Prostate gland (tissue), 2 donors: ENCODE measurements around the gene MLLT11. TPM values are rescaled to one million over a fixed set of nuclear protein-coding genes. Genes with fewer than 3 reads are reported as not detected.
A peak's percentile ranks its signal among the peaks of the same experiment; 100 is the strongest.

Experiments
- DNase-seq: peaks from one replicate; pipeline ENCODE4 v3.0.0-alpha.2; 2019; ENCODE audit warnings: low spot score
- H3K27ac ChIP-seq, 2 donors: fragments of 200-600 bp; sonication (generic); 2 replicates each; pipeline ENCODE4 v1.5.1; 2017 to 2019
- H3K27me3 ChIP-seq: fragments of 200-600 bp; sonication (generic); replicated peaks from 2 replicates; pipeline ENCODE4 v1.5.1; 2019; ENCODE audit not compliant: insufficient read depth
- H3K36me3 ChIP-seq, 2 donors: fragments of 200-600 bp; sonication (generic); 1 replicate in 1 of 2; 2 replicates in 1 of 2; pipeline versions ENCODE4 v1.5.1 to v1.8.1; 2017 to 2019
- H3K4me1 ChIP-seq: fragments of 200-600 bp; sonication (generic); replicated peaks from 2 replicates; pipeline ENCODE4 v1.5.1; 2019
- H3K4me3 ChIP-seq, 2 donors: fragments of 200-600 bp; sonication (generic); 2 replicates each; pipeline ENCODE4 v1.5.1; 2017 to 2019
- H3K9me3 ChIP-seq: fragments of 200-600 bp; sonication (generic); 2 replicates; pipeline ENCODE4 v1.5.1; 2017
- POLR2A ChIP-seq: fragments of 450-650 bp; IDR thresholded peaks from one replicate; pipeline ENCODE4 v1.6.1; 2016; ENCODE audit warnings: antibody characterized with exemption, mild to moderate bottlenecking
- POLR2AphosphoS5 ChIP-seq: sonication (generic); formaldehyde crosslinking; IDR thresholded peaks from one replicate; pipeline ENCODE4 v1.6.1; 2017; ENCODE audit warnings: antibody characterized with exemption
- WGBS: methylation state at CpG from one replicate; pipeline ENCODE4 v1.1.5; 2018; 5-methylcytosine and 5-hydroxymethylcytosine counted together
- intact Hi-C: fragments of 100-400 bp; cut with DNase I; formaldehyde crosslinking; loops from one replicate; pipeline ENCODE4 v1.14.2; 2022
- total RNA-seq, 2 donors: library from RNA; depleted of rRNA; stranded (reverse); fragments of >200 nt; gene quantifications; one replicate each; pipeline ENCODE4 v1.1.0, GENCODE V29; 2016
- TF ChIP-seq, protein P1 (sequence below), 4 experiments: fragments of 200-600 bp in 2 of 4; fragments of 450-650 bp in 2 of 4; sonication (generic) in 2 of 4; IDR thresholded peaks; 1 replicate in 3 of 4; 2 replicates in 1 of 4; pipeline ENCODE4 v1.5.1; 2016 to 2019; ENCODE audit warnings: antibody characterized with exemption in 4 of 4, mild to moderate bottlenecking in 2 of 4, moderate library complexity in 2 of 4

MLLT11 gene
- total RNA-seq, 2 donors from 2014 or later = 0.64 to 1.9 TPM

DNA sequence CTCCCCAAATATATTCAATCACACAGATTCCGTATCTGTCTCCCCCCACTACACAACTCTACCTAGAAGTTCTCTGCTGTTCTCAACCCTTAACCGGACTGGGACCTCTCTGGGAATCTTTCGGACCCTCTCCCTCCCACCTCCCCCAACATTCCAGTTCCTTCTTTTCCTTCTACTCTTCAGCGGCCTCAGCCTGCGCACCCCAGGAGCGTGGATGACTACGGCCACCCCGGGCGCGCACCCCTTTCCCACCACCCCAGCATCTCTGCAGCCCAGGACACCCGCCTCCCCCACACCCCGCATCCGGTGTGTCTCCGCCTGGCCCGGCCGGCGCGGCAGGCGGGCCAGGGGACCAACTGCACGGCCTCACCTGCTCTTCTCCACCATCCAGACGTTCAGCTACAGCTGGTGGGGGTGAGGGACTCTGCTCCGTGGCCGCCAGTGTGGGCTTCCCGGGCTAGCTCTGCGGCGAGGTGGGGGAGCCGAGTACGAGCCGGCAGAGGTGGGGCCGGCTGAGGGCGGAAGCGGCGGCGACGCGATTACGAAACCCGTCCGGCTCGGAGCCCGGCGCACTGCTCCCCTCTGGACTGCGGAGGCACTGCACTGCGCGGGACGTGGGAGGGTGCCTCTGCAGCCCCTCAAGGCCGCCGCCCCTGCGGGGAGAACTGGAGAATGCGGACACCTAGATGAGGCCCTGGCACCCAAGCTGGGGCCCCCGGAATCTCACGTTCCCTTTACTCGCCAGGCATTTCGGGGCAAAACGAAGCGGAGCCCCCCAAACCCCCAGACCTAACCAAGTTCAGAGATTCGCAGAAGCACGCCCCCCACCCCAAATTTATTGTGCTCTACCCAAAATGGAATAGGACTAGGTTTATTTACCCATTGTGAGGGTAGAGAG, 839 bp upstream of the MLLT11 start, which contains the start of gene CDC42SE1:
Gene CDC42SE1, minus strand, starts transcription at position 514 of the 898 bp plus-strand sequence. CDS start 3,892 bp downstream, outside the sequence.
- peak; percentile 75 for DNase-seq
- H3K4me1 ChIP-seq = peaks cover 21% of the 10 kb centered on the region
- H3K27ac ChIP-seq = peak within 1 kb of the TSS; percentile 95
- H3K27me3 ChIP-seq = no peaks in the 10 kb centered on the region
- no peaks in the 10 kb centered on the region for H3K9me3 ChIP-seq
- no peaks in the 10 kb centered on the region for H3K36me3 ChIP-seq
- TF ChIP-seq, protein P1, sequence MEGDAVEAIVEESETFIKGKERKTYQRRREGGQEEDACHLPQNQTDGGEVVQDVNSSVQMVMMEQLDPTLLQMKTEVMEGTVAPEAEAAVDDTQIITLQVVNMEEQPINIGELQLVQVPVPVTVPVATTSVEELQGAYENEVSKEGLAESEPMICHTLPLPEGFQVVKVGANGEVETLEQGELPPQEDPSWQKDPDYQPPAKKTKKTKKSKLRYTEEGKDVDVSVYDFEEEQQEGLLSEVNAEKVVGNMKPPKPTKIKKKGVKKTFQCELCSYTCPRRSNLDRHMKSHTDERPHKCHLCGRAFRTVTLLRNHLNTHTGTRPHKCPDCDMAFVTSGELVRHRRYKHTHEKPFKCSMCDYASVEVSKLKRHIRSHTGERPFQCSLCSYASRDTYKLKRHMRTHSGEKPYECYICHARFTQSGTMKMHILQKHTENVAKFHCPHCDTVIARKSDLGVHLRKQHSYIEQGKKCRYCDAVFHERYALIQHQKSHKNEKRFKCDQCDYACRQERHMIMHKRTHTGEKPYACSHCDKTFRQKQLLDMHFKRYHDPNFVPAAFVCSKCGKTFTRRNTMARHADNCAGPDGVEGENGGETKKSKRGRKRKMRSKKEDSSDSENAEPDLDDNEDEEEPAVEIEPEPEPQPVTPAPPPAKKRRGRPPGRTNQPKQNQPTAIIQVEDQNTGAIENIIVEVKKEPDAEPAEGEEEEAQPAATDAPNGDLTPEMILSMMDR (IDR thresholded peaks at IDR 0.05) = peak; percentile 73 to 96 (median 86)
- TF ChIP-seq POLR2AphosphoS5 (peak; percentile 88), POLR2A (peak; percentile 84)
- H3K4me3 ChIP-seq = peak within 1 kb of the TSS; percentile 76 to 84
- under 1% methylated on average over 38 of the region's 58 CpGs for WGBS
- intact Hi-C loops = no loop called here

DNA sequence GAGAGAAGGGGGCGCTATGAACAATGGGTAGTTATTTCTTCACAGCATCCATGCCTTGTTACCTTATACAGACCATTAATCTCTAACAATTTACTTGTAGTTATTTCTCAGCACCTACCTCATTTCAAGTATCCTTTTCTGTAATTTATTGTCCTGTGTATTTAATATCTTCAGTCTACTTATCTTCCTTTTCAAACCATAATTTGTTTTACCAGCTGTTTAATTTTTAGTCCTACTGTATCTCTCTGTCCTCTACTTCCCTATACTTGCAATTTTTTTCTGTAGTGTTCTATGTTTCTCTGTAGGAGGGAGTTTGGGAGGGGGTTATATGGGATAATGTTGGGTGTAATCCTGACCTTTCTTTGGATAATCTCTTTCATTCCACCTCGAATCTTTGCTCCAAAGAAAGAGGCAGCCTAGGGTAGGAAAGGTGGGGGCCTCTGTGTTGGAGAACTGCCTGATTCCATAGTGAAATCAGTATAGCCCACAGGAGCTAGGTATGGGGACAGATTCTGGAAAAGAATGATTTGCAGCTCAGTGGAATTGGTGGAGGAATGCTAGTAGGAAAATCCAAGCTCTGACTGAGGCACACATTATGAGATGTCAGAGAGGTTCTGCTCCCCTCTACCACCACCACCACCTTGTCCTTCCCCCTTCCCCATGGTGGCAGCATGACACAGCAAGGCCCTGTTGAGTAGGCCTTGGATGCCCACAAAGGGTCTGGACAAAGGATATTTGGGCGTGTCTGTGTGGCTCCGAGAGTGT, 642 bp downstream of the MLLT11 start:
- TF ChIP-seq POLR2AphosphoS5 = no peak
- TF ChIP-seq, protein P1 (IDR thresholded peaks at IDR 0.05) = no peak
- TF ChIP-seq POLR2A = no peak
- intact Hi-C loops = no loop called here
- no peak overlapping the region for H3K27ac ChIP-seq
- WGBS = 44% methylated on average over 4 of the region's 4 CpGs
- H3K9me3 ChIP-seq = no peaks in the 10 kb centered on the region
- H3K4me1 ChIP-seq = peaks cover 16% of the 10 kb centered on the region
- peak overlapping the region; percentile 76 to 84 for H3K4me3 ChIP-seq
- H3K36me3 ChIP-seq = no peaks in the 10 kb centered on the region
- H3K27me3 ChIP-seq = no peaks in the 10 kb centered on the region
- no peak for DNase-seq

DNA sequence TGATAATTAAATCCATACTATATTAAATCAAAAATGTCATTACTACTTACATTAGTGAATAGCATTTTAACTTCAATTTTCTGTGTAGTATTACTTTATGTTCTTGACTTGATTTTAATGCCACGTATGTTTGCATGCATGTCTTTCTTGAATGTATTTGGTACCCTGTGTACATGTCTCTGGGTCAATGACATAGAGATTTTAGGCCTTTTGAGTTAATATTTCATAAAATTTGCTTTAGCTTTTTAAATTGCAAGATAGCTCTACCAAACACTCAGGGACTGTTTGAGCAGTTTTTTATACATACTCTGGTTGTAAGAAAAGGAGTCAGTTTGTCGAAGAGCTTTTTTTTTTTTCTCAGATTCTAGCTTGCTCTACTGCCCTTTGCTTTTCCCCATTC, 1.5 kb downstream of the MLLT11 start:
- intact Hi-C loops = no loop called here
- Histone ChIP-seq H3K9me3 (no peaks in the 10 kb centered on the region), H3K4me1 (peaks cover 9% of the 10 kb centered on the region), H3K4me3 (no peak overlapping the region), H3K27me3 (no peaks in the 10 kb centered on the region), H3K27ac (no peak overlapping the region), H3K36me3 (no peaks in the 10 kb centered on the region)
- TF ChIP-seq POLR2AphosphoS5 (no peak), POLR2A (no peak)
- TF ChIP-seq, protein P1 (IDR thresholded peaks at IDR 0.05) = no peak
- DNase-seq = no peak
- WGBS = 57% methylated on average over 2 of the region's 2 CpGs

DNA sequence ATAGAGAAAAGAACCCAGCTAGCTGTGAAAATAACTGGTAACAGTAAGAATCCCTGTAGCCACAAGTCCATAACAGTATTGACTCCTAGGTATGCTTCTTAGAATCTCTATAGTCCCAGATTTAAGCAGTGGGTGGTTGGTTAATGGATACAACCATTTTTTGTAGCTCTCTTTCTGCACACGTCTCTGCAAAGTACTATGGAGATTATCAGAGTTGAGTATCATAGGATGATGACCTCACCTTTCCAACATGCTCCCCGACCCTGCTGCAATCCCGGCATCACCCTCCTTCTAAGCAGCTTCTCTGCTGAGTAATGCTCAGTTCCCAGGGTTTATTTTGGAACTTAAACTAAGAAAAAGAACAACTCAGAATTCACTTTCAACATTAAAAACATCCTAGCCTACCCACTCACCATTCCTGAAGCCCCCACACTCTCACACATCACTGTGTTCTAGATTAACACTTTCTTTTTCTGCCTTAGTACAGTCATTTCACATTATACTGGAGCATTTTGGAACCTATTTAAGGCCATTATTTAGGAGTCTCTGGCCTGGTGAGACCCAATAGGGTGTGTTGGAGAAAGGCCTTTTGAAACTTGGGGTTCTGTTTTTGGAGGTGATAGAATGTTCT, 2.7 kb downstream of the MLLT11 start:
- TF ChIP-seq, protein P1 (IDR thresholded peaks at IDR 0.05) = no peak
- TF ChIP-seq POLR2AphosphoS5 (no peak), POLR2A (no peak)
- no peaks in the 10 kb centered on the region for H3K9me3 ChIP-seq
- WGBS = 77% methylated on average over 3 of the region's 3 CpGs
- no peaks in the 10 kb centered on the region for H3K27me3 ChIP-seq
- H3K4me1 ChIP-seq = peaks cover under 1% of the 10 kb centered on the region
- no peak for DNase-seq
- no peaks in the 10 kb centered on the region for H3K36me3 ChIP-seq
- intact Hi-C loops = no loop called here
- H3K4me3 ChIP-seq = no peak overlapping the region
- H3K27ac ChIP-seq = no peak overlapping the region
